GM18909 (cell line): Measurements from ENCODE around the gene SHF.
"Not testable (repeated sequence)": the region's sequence is repeated elsewhere in the genome, so short reads cannot be mapped to it uniquely, and the experiment has no call there.

Experiments used
- ATAC-seq: cut with Tn5 transposase; IDR thresholded peaks from one replicate; pipeline ENCODE4 v1.9.1; 2021; ENCODE audit warnings: mild to moderate bottlenecking; ENCODE audit not compliant: unreplicated experiment, poor library complexity

SHF gene

DNA sequence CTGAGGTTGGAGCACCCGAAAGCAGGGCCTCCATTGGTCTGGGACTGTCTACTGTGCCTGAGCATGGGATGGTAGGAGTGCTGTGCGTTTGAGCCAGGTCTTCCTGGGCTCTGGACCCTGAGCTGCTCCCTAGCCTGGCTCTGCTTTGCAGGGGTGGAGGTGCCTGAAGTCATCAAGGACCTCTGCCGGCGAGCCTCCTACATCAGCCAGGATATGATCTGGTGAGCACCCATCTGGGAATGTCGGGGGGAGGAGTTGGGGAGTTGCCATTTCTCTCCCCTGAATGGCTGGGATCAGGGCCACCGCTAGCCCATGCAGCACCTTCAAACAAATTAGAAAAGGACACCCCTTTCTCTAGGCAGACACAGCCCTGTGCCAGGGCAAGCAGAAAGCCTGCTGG lies 37.3 kb downstream of the SHF start:
- ATAC-seq: no peak

- no peak for ATAC-seq
Observed at GRCh38 chr15:45149060-45149459, 38.7 kb downstream of the SHF start.

- no peak for ATAC-seq
Observed at GRCh38 chr15:45148076-45149059, 39.4 kb downstream of the SHF start.

DNA sequence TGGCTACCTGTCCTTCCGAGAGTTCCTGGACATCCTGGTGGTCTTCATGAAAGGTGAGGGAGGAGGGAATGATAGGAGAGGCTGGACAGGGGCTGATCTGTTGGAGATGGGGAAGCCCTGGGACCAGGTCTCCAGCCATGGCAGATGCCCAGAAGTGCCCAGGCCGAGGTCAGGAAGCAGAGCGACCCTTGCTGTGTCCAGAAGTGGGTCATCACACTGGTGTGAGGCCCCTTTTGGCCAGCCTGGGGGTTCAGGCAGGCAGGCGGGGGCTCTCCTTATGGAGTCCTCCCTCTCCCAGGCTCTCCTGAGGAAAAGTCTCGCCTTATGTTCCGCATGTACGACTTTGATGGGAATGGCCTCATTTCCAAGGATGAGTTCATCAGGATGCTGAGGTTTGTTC lies 40.2 kb downstream of the SHF start:
- no peak for ATAC-seq

- ATAC-seq: no peak
Observed at GRCh38 chr15:45146405-45146804, 41.4 kb downstream of the SHF start.

DNA sequence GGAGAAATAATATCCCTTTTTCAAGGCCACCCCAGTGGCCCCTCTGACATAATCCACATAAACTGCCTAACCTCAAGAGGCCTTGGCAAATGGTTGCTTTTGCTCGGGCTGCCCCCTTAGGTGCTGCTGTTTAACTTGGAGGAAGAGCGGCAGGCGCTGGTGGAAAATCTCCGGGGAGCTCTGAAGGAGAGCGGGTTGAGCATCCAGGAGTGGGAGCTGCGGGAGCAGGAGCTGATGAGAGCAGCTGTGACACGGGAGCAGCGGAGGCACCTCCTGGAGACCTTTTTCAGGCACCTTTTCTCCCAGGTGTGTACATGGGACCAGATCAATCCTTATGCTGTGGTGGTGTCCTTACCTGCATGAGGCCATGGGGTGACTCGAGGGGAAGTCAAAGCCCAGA lies 43.0 kb downstream of the SHF start:
- ATAC-seq: no peak

- no peak for ATAC-seq
Observed at GRCh38 chr15:45143946-45144345, 43.8 kb downstream of the SHF start.

- ATAC-seq: no peak
Observed at GRCh38 chr15:45143056-45143455, 44.7 kb downstream of the SHF start.

- ATAC-seq: no peak
Observed at GRCh38 chr15:45141386-45141785, 46.4 kb downstream of the SHF start.

DNA sequence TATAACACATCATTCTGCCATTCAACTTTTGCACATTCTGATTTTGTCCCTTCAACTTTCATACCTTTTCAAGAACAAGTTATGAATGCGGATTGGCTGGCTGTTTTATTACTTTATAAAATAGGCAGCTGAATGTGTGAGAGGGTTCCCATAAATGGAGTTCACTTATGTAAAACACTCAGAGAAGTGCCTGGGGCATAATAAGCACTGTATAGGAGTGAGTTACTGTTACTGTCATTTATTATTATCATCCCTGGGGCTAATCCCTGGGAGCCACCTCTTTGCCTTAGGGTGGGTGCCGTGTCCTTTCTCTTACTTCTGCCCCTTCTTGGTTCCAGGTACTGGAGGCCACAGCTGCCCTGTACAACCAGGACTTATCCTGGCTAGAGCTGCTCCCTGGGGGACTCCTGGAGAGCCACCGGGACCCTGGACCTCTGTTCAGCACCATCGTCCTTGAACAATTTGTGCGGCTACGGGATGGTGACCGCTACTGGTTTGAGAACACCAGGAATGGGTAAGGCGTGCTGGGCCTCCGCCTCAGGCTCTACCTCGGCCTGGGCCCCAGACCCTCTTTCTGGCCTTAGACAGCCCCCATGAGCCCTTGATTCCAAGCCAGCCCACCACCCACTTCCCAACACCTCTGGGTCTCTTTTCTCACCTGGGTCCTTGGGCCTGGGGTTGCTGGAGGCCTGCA lies 47.1 kb downstream of the SHF start:
- no peak for ATAC-seq

- no peak for ATAC-seq
Observed at GRCh38 chr15:45139770-45140169, 48.0 kb downstream of the SHF start.

DNA sequence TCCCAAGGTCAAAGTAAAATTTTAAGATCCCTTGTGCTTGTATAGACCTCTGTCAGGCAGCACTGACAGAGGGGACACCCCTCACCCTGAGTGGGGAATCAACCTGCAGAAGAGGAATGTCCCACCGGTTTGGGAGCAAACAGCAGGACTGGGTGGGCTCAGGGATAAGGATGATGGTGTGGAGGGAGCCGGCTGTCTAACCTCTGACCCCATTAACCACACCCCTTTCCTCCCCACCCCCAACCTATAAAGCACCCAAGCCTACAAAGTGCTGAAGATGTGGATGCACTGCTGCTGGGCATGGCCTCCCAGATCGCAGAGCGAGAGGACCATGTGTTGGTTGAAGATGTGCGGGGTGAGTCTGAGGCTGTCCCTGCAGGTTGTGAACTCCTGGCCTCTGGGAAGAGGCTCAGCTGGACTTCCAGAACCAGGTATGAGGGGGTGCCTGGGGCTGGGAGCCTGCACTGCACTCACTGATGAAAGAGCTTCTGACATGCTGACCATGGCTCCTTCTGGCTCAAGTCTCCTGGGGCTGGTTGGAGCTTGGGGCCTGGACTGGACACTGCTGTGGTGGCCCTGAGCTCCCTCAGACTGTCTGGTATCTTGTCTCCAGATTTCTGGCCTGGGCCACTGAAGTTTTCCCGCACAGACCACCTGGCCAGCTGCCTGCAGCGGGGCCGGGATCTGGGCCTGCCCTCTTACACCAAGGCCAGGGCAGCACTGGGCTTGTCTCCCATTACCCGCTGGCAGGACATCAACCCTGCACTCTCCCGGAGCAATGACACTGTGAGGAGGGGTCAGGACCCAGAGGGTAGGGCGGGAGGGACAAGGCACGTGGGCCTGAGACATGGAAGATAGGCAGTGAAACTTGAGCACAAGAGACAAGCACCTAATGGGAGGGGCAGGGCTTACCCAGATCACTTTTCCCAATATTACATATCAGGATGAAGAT lies 48.7 kb downstream of the SHF start:
- ATAC-seq: no peak

DNA sequence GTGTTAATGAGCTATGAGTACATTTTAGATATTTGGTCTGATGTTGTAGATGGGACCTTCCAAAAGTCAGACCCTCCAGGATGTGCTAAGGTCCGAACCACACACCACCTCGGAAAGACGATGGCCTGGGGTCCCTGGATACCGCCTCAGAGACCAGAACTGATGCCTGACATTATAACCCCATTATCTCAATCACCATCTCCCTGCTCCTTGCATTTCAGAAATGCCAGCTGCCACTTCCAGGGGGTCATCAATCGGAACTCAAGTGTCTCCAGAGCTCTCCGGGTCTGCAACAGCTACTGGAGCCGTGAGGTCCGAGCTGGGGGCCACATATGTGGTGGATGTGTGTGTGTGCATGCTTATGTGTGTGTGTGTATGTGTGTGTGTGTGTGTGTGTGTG lies 50.1 kb downstream of the SHF start:
- ATAC-seq: no peak

- ATAC-seq: no peak
Observed at GRCh38 chr15:45136378-45136764, 51.4 kb downstream of the SHF start.

DNA sequence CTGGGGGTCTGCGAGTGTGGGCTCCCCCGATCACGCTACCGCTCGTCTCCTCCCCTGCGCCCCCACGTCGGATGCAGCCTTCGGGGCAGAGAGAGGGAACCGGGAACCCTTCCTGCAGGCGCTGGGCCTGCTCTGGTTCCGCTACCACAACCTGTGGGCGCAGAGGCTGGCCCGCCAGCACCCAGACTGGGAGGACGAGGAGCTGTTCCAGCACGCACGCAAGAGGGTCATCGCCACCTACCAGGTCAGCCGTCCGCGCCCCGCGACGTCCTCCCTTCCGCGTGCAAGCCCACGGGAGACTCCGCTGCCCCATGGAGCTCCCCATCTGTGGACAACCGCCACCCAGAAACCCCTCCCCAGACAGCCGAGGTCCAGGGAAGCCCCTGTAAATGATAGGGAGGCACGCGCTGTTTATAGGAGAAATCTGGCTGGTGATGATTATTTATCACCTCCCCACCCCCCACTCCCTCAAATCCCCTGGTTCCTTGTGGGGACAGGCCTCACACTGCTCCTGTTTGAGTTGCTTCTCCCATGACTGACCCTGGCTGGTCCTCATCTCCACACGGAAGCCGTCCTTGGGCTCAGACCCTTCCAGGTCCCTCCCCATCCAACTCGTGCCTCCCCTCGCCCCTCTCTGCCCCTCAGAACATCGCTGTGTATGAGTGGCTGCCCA lies 51.9 kb downstream of the SHF start:
- not testable (repeated sequence) for ATAC-seq

DNA sequence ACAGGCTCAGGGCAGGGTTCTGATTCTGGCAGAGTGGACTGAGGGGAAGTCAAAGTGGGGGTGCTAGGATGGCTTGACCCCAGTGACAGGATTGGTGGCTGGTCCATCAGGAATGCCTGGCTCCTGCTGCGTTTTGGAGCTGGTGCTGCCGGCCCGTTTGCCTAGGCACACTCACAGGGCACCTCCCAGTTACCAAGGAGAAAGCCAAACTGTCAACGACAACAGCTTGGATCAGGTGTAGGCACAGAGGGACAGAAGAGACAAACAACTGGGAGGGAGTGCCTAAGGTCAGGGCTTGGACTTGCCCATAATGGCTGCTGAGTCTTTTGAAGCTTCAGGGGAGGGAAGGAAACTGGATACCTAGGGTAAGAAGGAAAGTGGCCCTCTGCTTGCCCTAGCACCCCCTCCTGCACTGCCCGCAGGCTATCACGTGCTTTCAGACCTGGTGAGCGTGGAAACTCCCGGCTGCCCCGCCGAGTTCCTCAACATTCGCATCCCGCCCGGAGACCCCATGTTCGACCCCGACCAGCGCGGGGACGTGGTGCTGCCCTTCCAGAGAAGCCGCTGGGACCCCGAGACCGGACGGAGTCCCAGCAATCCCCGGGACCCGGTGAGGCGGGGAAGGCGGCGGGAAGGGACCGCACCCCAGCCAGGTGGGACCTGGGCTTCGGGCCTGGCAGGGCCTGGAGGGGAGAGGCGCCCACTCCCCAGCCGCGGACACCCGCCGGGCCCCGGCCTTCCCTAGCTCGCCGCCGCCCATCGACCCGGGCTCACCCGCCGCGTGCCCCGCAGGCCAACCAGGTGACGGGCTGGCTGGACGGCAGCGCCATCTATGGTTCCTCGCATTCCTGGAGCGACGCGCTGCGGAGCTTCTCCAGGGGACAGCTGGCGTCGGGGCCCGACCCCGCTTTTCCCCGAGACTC lies 52.8 kb downstream of the SHF start:
- no peak for ATAC-seq

GRCh38 chr15:45134046-45134445 lies 53.7 kb downstream of the SHF start:
- no peak for ATAC-seq

DNA sequence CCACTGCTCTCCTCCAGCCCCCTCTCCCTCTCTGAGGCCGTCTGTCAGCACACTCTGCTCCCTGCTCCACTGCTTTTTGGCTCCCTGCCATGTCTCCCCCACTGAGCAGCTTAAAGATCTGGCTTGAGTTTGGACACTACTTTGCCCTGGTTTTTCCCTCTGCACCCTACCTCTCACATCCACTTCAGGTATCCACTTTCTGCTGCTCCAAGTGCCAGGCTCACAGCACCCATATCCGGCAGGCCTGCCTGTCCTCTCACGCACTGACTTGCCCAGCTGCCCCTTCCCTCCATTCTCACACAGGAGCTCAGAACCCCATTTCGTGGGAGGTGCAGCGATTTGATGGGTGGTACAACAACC lies 54.2 kb downstream of the SHF start:
- no peak for ATAC-seq
